Measurements from ENCODE around the gene XRCC4. TPM values are rescaled to one million over a fixed set of nuclear protein-coding genes. Genes with fewer than 3 reads are reported as not detected.

XRCC4 gene
- total RNA-seq, 4 donors from 2014 or later, result 3.7 to 10.3 (median 8.7) TPM

DNA sequence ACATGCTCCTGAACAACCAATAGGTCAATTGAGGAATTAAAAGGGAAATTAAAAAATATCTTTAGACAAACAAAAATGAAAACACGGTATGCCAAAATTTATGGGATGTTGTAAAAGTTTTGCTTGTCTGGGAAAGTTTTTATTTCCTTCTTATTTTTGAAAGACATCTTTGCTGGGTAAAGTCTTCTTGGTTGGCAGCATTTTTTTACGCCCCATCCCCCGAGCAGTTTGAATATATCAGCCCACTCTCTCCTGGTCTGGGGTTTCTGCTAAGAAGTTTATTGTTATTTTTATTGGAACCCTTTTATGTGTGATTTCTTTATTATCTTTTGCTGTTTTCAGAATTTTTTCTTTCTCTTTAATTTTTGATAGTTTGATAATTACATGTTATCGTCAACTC is 16.3 kb downstream of the XRCC4 start:
- Histone ChIP-seq H3K36me3 (no peaks in the 10 kb centered on the region), H3K4me3 (no peak overlapping the region), H3K27ac (no peak overlapping the region), H3K9me3 (no peaks in the 10 kb centered on the region), H3K4me1 (no peaks in the 10 kb centered on the region), H3K27me3 (no peaks in the 10 kb centered on the region)
- no peak for DNase-seq
- TF ChIP-seq, protein P1, sequence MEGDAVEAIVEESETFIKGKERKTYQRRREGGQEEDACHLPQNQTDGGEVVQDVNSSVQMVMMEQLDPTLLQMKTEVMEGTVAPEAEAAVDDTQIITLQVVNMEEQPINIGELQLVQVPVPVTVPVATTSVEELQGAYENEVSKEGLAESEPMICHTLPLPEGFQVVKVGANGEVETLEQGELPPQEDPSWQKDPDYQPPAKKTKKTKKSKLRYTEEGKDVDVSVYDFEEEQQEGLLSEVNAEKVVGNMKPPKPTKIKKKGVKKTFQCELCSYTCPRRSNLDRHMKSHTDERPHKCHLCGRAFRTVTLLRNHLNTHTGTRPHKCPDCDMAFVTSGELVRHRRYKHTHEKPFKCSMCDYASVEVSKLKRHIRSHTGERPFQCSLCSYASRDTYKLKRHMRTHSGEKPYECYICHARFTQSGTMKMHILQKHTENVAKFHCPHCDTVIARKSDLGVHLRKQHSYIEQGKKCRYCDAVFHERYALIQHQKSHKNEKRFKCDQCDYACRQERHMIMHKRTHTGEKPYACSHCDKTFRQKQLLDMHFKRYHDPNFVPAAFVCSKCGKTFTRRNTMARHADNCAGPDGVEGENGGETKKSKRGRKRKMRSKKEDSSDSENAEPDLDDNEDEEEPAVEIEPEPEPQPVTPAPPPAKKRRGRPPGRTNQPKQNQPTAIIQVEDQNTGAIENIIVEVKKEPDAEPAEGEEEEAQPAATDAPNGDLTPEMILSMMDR (IDR thresholded peaks at IDR 0.05), result no peak
- no peak for TF ChIP-seq POLR2A (IDR thresholded peaks at IDR 0.05)

DNA sequence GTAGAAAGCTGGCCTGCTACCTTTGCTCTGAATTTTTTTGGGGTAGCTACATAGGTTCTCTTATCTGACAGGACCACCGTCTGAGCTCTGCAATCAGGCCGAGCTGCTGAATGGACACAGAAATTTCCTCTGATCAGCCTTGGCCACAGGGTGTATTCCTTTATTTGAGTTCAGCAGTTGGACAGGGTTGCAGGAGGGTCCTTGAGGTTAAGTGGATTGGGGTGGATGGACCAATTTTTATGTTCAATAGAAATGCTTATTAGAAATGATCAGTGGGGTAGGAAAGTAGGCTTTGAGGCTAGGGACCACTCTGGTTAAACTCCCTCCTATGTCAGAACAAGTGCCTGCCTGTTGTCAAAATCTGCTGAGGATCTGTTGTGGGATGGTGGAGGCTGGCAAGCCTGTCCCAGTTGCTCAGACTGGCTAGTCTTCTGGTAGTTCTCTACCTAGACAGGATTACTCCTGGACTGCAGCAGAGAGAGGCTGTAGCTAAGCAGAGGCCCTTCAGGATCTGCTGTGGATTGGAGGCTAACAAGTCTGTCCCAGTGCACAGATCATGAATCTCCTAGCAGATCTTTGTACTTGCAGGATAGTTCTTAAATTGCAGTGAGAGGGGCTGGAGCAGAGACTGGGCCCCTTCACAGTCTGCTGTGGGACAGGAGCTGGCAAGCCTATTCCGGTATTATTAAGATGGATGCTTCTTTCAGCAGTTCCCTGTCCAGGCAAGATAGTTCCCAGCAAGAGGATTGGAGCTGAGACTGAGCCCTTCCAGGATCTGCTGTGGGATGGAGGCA is 18.0 kb downstream of the XRCC4 start:
- H3K9me3 ChIP-seq, result no peaks in the 10 kb centered on the region
- DNase-seq, result no peak
- H3K4me1 ChIP-seq, result no peaks in the 10 kb centered on the region
- H3K27ac ChIP-seq, result no peak overlapping the region
- TF ChIP-seq, protein P1 (IDR thresholded peaks at IDR 0.05), result no peak
- no peak for TF ChIP-seq POLR2A (IDR thresholded peaks at IDR 0.05)
- no peaks in the 10 kb centered on the region for H3K27me3 ChIP-seq
- no peak overlapping the region for H3K4me3 ChIP-seq
- H3K36me3 ChIP-seq, result no peaks in the 10 kb centered on the region

DNA sequence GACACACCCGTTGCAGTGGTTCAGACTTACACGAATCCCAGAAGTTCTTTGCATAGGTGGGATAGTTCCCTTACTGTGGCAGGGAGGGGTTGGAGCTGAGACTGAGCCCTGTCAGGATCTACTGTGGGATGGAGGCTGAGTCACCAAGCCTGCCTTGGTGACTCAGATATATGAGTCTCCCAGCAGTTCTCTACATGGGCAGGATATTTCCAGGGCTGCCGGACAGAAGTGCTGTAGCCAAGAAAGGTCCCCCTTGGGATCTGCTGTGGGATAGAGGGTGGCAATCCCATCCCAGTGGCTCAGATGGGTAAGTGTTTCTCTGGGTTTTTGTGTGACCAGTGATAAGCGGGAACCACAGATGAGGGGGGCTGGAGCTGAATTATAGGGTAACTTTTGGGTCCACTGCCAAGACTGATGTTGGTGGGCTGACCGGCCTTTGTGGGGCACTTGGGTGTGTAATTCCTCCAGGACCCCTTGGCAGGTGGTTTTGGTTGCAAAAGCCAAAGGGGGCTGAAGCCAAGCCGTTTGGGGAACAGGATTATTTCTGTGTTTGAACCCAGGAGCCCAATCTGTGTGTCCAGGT is 18.7 kb downstream of the XRCC4 start:
- no peaks in the 10 kb centered on the region for H3K9me3 ChIP-seq
- H3K4me1 ChIP-seq, result no peaks in the 10 kb centered on the region
- no peak for DNase-seq
- no peak overlapping the region for H3K4me3 ChIP-seq
- no peaks in the 10 kb centered on the region for H3K27me3 ChIP-seq
- H3K27ac ChIP-seq, result no peak overlapping the region
- no peaks in the 10 kb centered on the region for H3K36me3 ChIP-seq
- TF ChIP-seq POLR2A (IDR thresholded peaks at IDR 0.05), result no peak
- TF ChIP-seq, protein P1 (IDR thresholded peaks at IDR 0.05), result no peak

DNA sequence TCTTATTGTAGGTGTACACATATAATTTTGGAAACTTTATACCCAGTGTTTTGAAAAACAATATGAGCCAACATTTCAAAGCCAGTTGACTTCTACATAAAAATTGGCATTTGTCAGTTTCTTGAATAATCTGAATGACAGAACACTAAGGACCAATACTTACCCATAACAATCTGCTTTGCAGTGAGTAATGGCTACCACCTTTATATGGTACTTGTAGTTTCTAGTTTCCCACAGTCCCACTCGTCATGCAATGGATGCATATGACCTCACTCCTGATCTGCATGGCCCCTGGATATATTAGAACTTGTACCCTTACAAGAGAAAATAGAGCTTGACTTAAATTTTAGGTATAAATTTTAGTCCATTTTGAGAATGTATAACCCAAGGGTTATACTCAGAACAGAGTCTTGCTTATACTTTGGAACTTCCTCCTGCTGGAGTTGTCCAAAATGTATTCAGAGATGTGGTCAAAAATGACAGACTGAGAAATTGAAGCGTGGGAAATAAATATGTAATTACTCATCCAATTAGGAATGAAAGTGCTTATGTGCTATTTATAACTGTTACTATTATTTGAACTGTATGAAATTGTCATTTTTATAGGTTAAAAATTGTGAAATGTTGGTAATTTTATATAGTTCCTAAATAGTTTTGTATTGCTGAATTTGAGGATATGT is 19.5 kb downstream of the XRCC4 start:
- TF ChIP-seq, protein P1 (IDR thresholded peaks at IDR 0.05), result no peak
- TF ChIP-seq POLR2A (IDR thresholded peaks at IDR 0.05), result no peak
- H3K36me3 ChIP-seq, result no peaks in the 10 kb centered on the region
- H3K27me3 ChIP-seq, result no peaks in the 10 kb centered on the region
- H3K4me3 ChIP-seq, result no peak overlapping the region
- no peak overlapping the region for H3K27ac ChIP-seq
- DNase-seq, result no peak
- H3K9me3 ChIP-seq, result no peaks in the 10 kb centered on the region
- no peaks in the 10 kb centered on the region for H3K4me1 ChIP-seq

DNA sequence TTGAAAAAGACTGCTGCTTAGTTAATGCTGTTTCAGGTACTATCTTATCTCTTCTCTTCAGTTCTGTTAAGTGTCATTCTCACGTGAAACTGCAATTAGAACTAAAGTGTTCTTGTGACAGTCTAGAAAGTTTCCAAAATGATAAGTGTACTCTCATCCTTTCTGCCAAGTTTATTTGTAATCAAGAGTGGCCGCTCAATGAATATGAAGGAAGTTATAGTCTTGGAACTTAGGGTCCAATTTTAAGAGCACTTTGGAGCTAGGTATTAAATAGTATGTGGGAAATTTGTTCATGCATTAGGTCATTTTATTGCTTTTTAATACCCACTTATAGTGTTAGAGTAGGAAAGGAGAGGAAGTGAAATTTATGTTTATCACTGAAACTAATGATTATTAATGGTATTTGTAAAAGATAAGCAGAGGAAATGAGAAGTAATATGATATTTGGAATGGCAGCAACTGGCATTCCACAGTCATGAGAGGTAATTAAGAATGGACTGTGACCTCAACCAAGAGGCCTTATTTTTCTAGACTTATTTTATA is 20.4 kb downstream of the XRCC4 start:
- Histone ChIP-seq H3K4me1 (no peaks in the 10 kb centered on the region), H3K36me3 (no peaks in the 10 kb centered on the region), H3K9me3 (no peaks in the 10 kb centered on the region), H3K4me3 (no peak overlapping the region), H3K27ac (no peak overlapping the region), H3K27me3 (no peaks in the 10 kb centered on the region)
- TF ChIP-seq, protein P1 (IDR thresholded peaks at IDR 0.05), result no peak
- TF ChIP-seq POLR2A (IDR thresholded peaks at IDR 0.05), result no peak
- no peak for DNase-seq
